ENCODE data around the gene ABHD10. TPM values are rescaled to one million over a fixed set of nuclear protein-coding genes. Genes with fewer than 3 reads are reported as not detected.
A peak's percentile ranks its signal among the peaks of the same experiment; 100 is the strongest.

Gene ABHD10
- total and polyA plus RNA-seq, 7 experiments from 2014 or later: 18.4 to 44.5 (median 37.6) TPM

- ChIA-PET CTCF (interaction anchor here (0.7 to 1.4 kb wide), 3 partner anchors 49 to 292 kb away, joined by 3 to 6 read pairs (median 5); no protein-coding TSS in a partner anchor), POLR2A (no interaction called here)
- Mint-ChIP-seq H3K27me3 (peaks cover 0 to 3% (median 0%) of the 10 kb centered on the region in 5 donors), H3K4me3 (no peak overlapping the region), H3K27ac (no peak overlapping the region), H3K9me3 (no peaks in the 10 kb centered on the region), H3K4me1 (peaks cover 0 to 2% (median 0%) of the 10 kb centered on the region in 7 donors), H3K36me3 (no peaks in the 10 kb centered on the region)
- H3K4me3 ChIP-seq (ENCODE audit: low read length): no peak overlapping the region
- intact Hi-C loops (cut with micrococcal nuclease): no loop called here
- H3K36me3 ChIP-seq (ENCODE audit: control insufficient read depth in 2 of 3, insufficient read depth in 3 of 3, low read length in 3 of 3): no peaks in the 10 kb centered on the region
- H3K27ac ChIP-seq (ENCODE audit: low read depth, low read length): no peak overlapping the region
- ATAC-seq (no peak), DNase-seq (no peak)
- H3K9me3 ChIP-seq (ENCODE audit: control insufficient read depth in 2 of 3, low read length in 3 of 3): no peaks in the 10 kb centered on the region
- no peaks in the 10 kb centered on the region for H3K4me1 ChIP-seq (ENCODE audit: control insufficient read depth in 2 of 2, insufficient read depth in 2 of 2, low read length in 2 of 2)
- no peaks in the 10 kb centered on the region for H3K27me3 ChIP-seq (ENCODE audit: control insufficient read depth in 2 of 2, insufficient read depth in 2 of 2, low read length in 2 of 2)
Measured at GRCh38 chr3:111961461-111962164, 17.2 kb upstream of the ABHD10 start.

GRCh38 chr3:111963424-111963823 lies 15.4 kb upstream of the ABHD10 start:
- intact Hi-C loops (cut with micrococcal nuclease): no loop called here
- H3K27ac Mint-ChIP-seq: no peak overlapping the region
- Histone ChIP-seq H3K36me3 (ENCODE audit: control insufficient read depth in 2 of 3, insufficient read depth in 3 of 3, low read length in 3 of 3) (no peaks in the 10 kb centered on the region), H3K9me3 (ENCODE audit: control insufficient read depth in 2 of 3, low read length in 3 of 3) (no peaks in the 10 kb centered on the region), H3K4me1 (ENCODE audit: control insufficient read depth in 2 of 2, insufficient read depth in 2 of 2, low read length in 2 of 2) (peaks cover 0 to 4% of the 10 kb centered on the region in 2 donors), H3K4me3 (ENCODE audit: low read length) (no peak overlapping the region), H3K27me3 (ENCODE audit: control insufficient read depth in 2 of 2, insufficient read depth in 2 of 2, low read length in 2 of 2) (no peaks in the 10 kb centered on the region), H3K27ac (ENCODE audit: low read depth, low read length) (no peak overlapping the region)
- ATAC-seq (no peak), DNase-seq (no peak)
- ChIA-PET POLR2A (no interaction called here), CTCF (interaction anchor here (0.7 to 1.6 kb wide), 3 partner anchors 247 to 961 kb away, joined by 3 to 6 read pairs (median 3); no protein-coding TSS in a partner anchor)
- no peak overlapping the region for H3K4me3 Mint-ChIP-seq
- no peaks in the 10 kb centered on the region for H3K36me3 Mint-ChIP-seq
- H3K4me1 Mint-ChIP-seq: peaks cover 3 to 9% (median 5%) of the 10 kb centered on the region in 7 donors
- H3K9me3 Mint-ChIP-seq: no peaks in the 10 kb centered on the region
- peaks cover 0 to 3% (median 0%) of the 10 kb centered on the region in 5 donors for H3K27me3 Mint-ChIP-seq

- H3K27ac Mint-ChIP-seq: no peak overlapping the region
- no peaks in the 10 kb centered on the region for H3K27me3 Mint-ChIP-seq
- Histone ChIP-seq H3K27me3 (ENCODE audit: control insufficient read depth in 2 of 2, insufficient read depth in 2 of 2, low read length in 2 of 2) (no peaks in the 10 kb centered on the region), H3K36me3 (ENCODE audit: control insufficient read depth in 2 of 3, insufficient read depth in 3 of 3, low read length in 3 of 3) (no peaks in the 10 kb centered on the region), H3K4me1 (ENCODE audit: control insufficient read depth in 2 of 2, insufficient read depth in 2 of 2, low read length in 2 of 2) (peaks cover 0 to 4% of the 10 kb centered on the region in 2 donors), H3K27ac (ENCODE audit: low read depth, low read length) (no peak overlapping the region), H3K4me3 (ENCODE audit: low read length) (no peak overlapping the region), H3K9me3 (ENCODE audit: control insufficient read depth in 2 of 3, low read length in 3 of 3) (no peaks in the 10 kb centered on the region)
- H3K36me3 Mint-ChIP-seq: no peaks in the 10 kb centered on the region
- no peak overlapping the region for H3K4me3 Mint-ChIP-seq
- ChIA-PET POLR2A (no interaction called here), CTCF (interaction anchor here (0.6 to 9.0 kb wide), 5 partner anchors 13 to 296 kb away, joined by 3 to 111 read pairs (median 7); partner anchors contain the start of gene ABHD10)
- H3K4me1 Mint-ChIP-seq: peaks cover 3 to 9% (median 5%) of the 10 kb centered on the region in 7 donors
- DNase-seq (no peak), ATAC-seq (no peak)
- no peaks in the 10 kb centered on the region for H3K9me3 Mint-ChIP-seq
- intact Hi-C loops (cut with micrococcal nuclease): no loop called here
Measured at GRCh38 chr3:111965484-111965883, 13.3 kb upstream of the ABHD10 start.

- H3K4me1 ChIP-seq (ENCODE audit: control insufficient read depth in 2 of 2, insufficient read depth in 2 of 2, low read length in 2 of 2): peaks cover 0 to 4% of the 10 kb centered on the region in 2 donors
- intact Hi-C loops (cut with micrococcal nuclease): loop anchor here (1.0 to 2.0 kb wide), 8 partner anchors 11 to 1652 kb away; no protein-coding TSS in a partner anchor
- no peaks in the 10 kb centered on the region for H3K27me3 ChIP-seq (ENCODE audit: control insufficient read depth in 2 of 2, insufficient read depth in 2 of 2, low read length in 2 of 2)
- no peaks in the 10 kb centered on the region for H3K36me3 ChIP-seq (ENCODE audit: control insufficient read depth in 2 of 3, insufficient read depth in 3 of 3, low read length in 3 of 3)
- no peak overlapping the region for H3K4me3 ChIP-seq (ENCODE audit: low read length)
- no peaks in the 10 kb centered on the region for H3K9me3 ChIP-seq (ENCODE audit: control insufficient read depth in 2 of 3, low read length in 3 of 3)
- no peak for DNase-seq
- ChIA-PET CTCF (interaction anchor here (0.6 to 9.0 kb wide), 14 partner anchors 9 to 388 kb away, joined by 3 to 111 read pairs (median 4); partner anchors contain the start of gene ABHD10), POLR2A (interaction anchor here (1.8 kb wide), 1 partner anchor 298 kb away, joined by 6 read pairs; no protein-coding TSS in a partner anchor)
- Mint-ChIP-seq H3K9me3 (no peaks in the 10 kb centered on the region), H3K36me3 (no peaks in the 10 kb centered on the region), H3K27ac (no peak overlapping the region), H3K4me1 (peaks cover 3 to 13% (median 5%) of the 10 kb centered on the region in 7 donors), H3K27me3 (no peaks in the 10 kb centered on the region), H3K4me3 (no peak overlapping the region)
- no peak for ATAC-seq
- no peak overlapping the region for H3K27ac ChIP-seq (ENCODE audit: low read depth, low read length)
Measured at GRCh38 chr3:111967068-111967467, 11.8 kb upstream of the ABHD10 start.

- no peaks in the 10 kb centered on the region for H3K36me3 Mint-ChIP-seq
- H3K4me1 ChIP-seq (ENCODE audit: control insufficient read depth in 2 of 2, insufficient read depth in 2 of 2, low read length in 2 of 2): peaks cover 0 to 4% of the 10 kb centered on the region in 2 donors
- no peak overlapping the region for H3K4me3 ChIP-seq (ENCODE audit: low read length)
- H3K9me3 Mint-ChIP-seq: no peaks in the 10 kb centered on the region
- peak; percentile 44 to 72 (median 64) for DNase-seq
- CTCF ChIA-PET: interaction anchor here (0.7 to 9.0 kb wide), 18 partner anchors 10 to 433 kb away, joined by 3 to 111 read pairs (median 3); partner anchors contain the start of gene ABHD10
- H3K4me3 Mint-ChIP-seq: peak overlapping the region in 2 of 10 donors; percentile 12 to 44
- peak overlapping the region in 1 of 9 donors; percentile 71 for H3K27ac Mint-ChIP-seq
- H3K27me3 Mint-ChIP-seq: no peaks in the 10 kb centered on the region
- no peaks in the 10 kb centered on the region for H3K36me3 ChIP-seq (ENCODE audit: control insufficient read depth in 2 of 3, insufficient read depth in 3 of 3, low read length in 3 of 3)
- intact Hi-C loops (cut with micrococcal nuclease): loop anchor here (1.0 to 2.0 kb wide), 8 partner anchors 11 to 1653 kb away; no protein-coding TSS in a partner anchor
- peaks cover 3 to 13% (median 5%) of the 10 kb centered on the region in 7 donors for H3K4me1 Mint-ChIP-seq
- H3K9me3 ChIP-seq (ENCODE audit: control insufficient read depth in 2 of 3, low read length in 3 of 3): no peaks in the 10 kb centered on the region
- H3K27me3 ChIP-seq (ENCODE audit: control insufficient read depth in 2 of 2, insufficient read depth in 2 of 2, low read length in 2 of 2): no peaks in the 10 kb centered on the region
- peak; percentile 96 for ATAC-seq
- POLR2A ChIA-PET: interaction anchor here (0.6 to 1.8 kb wide), 2 partner anchors 295 to 298 kb away, joined by 3 to 6 read pairs; no protein-coding TSS in a partner anchor
- no peak overlapping the region for H3K27ac ChIP-seq (ENCODE audit: low read depth, low read length)
Measured at GRCh38 chr3:111967651-111968274, 11.1 kb upstream of the ABHD10 start.

GRCh38 chr3:111968319-111969054 lies 10.3 kb upstream of the ABHD10 start:
- intact Hi-C loops (cut with micrococcal nuclease): no loop called here
- CTCF ChIA-PET: interaction anchor here (0.8 to 9.0 kb wide), 14 partner anchors 10 to 434 kb away, joined by 3 to 111 read pairs (median 4); partner anchors contain the start of gene ABHD10
- Histone ChIP-seq H3K4me3 (ENCODE audit: low read length) (no peak overlapping the region), H3K36me3 (ENCODE audit: control insufficient read depth in 2 of 3, insufficient read depth in 3 of 3, low read length in 3 of 3) (no peaks in the 10 kb centered on the region), H3K27ac (ENCODE audit: low read depth, low read length) (no peak overlapping the region), H3K27me3 (ENCODE audit: control insufficient read depth in 2 of 2, insufficient read depth in 2 of 2, low read length in 2 of 2) (no peaks in the 10 kb centered on the region), H3K4me1 (ENCODE audit: control insufficient read depth in 2 of 2, insufficient read depth in 2 of 2, low read length in 2 of 2) (peaks cover 0 to 4% of the 10 kb centered on the region in 2 donors), H3K9me3 (ENCODE audit: control insufficient read depth in 2 of 3, low read length in 3 of 3) (no peaks in the 10 kb centered on the region)
- H3K27me3 Mint-ChIP-seq: no peaks in the 10 kb centered on the region
- H3K36me3 Mint-ChIP-seq: no peaks in the 10 kb centered on the region
- H3K4me3 Mint-ChIP-seq: no peak overlapping the region
- POLR2A ChIA-PET: interaction anchor here (0.6 to 1.8 kb wide), 2 partner anchors 295 to 299 kb away, joined by 3 to 6 read pairs; no protein-coding TSS in a partner anchor
- peaks cover 3 to 10% (median 5%) of the 10 kb centered on the region in 7 donors for H3K4me1 Mint-ChIP-seq
- no peaks in the 10 kb centered on the region for H3K9me3 Mint-ChIP-seq
- ATAC-seq (no peak), DNase-seq (no peak)
- H3K27ac Mint-ChIP-seq: no peak overlapping the region

All from naive thymus-derived CD4-positive, alpha-beta T cell (primary cell).